GM18526 (cell line): Measurements from ENCODE around the gene TCTN1.

ENCODE experiments used
- POLR2A ChIP-seq: IDR thresholded peaks from 3 replicates; pipeline ENCODE4 v1.6.1; 2011; ENCODE audit not compliant: insufficient read length; ENCODE audit errors: extremely low read depth

Gene TCTN1

DNA sequence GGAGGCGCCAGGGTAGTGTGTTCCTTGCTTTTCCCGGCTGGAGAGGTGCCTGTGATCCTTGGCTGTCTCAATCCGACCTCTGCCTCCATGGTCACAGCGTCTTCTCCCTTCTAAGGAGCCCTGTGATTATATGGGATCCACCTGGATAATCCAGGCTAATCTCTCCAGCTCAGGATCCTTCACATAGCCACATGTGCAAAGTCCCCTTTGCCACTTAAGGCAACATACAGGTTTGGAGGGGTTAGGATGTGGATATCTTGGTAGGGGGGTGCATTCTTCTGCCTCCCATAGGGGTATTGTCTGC lies 76.2 kb downstream of the TCTN1 start:
- TF ChIP-seq POLR2A: no peak

DNA sequence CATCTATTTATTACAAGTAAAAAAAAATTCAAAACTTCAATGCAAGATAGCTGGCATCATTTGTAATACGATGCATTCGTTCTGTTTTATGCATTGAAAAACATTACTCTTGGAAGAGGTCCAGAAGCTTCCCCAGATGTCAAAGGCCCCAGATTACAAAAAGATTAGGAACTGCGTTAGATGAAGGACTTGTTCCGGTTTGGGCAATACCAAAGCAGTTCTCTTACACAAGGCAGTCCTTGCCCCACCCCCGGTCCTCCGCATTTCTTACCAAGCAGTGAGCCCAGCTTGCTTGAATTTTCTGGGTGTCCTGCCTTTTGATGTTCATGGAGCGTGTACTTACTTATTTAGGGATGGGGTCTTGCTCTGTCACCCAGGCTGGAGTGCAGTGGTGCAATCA lies 79.8 kb downstream of the TCTN1 start:
- no peak for TF ChIP-seq POLR2A

GRCh38 chr12:110694330-110694901 lies 80.5 kb downstream of the TCTN1 start:
- TF ChIP-seq POLR2A: no peak

GRCh38 chr12:110696283-110696682 lies 82.4 kb downstream of the TCTN1 start:
- no peak for TF ChIP-seq POLR2A

DNA sequence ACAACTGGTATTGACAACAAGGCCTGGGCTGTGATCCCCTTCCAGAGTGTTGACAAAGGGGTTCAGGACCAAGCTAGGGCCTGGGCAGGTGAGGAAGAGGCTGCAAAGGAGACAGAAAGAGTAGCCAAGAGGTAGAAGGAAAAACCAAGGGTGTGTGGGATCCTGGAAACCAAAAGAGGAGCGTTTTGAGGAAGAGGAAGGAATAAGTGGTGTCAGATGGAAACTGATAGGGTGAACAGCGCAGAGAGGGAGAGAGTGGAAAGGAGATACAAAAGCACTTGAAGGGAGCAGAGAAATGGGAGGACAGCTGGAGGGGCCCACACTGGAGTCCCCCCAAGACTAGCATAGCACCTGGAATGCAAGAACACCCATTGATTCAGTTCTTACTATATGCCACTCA lies 83.3 kb downstream of the TCTN1 start:
- TF ChIP-seq POLR2A: no peak

- TF ChIP-seq POLR2A: no peak
These were observed 84.4 kb downstream of the TCTN1 start for GRCh38 chr12:110698171-110698902.
